ENCODE measurements around the gene TRIM8. TPM values are rescaled to one million over a fixed set of nuclear protein-coding genes. Genes with fewer than 3 reads are reported as not detected.

The TRIM8 gene
- total RNA-seq, 1 donor from 2014 or later, result 81.6 TPM

GRCh38 chr10:102698894-102699293 lies 54.6 kb downstream of the TRIM8 start:
- no peaks in the 10 kb centered on the region for H3K27me3 Mint-ChIP-seq
- H3K27ac Mint-ChIP-seq, result no peak overlapping the region
- no peaks in the 10 kb centered on the region for H3K4me1 Mint-ChIP-seq (ENCODE audit: unreplicated experiment)
- DNase-seq (ENCODE audit: extremely low spot score, unreplicated experiment), result no peak
- peaks cover 36% of the 10 kb centered on the region for H3K36me3 Mint-ChIP-seq
- no peaks in the 10 kb centered on the region for H3K9me3 Mint-ChIP-seq
- no peak overlapping the region for H3K4me3 Mint-ChIP-seq
- TF ChIP-seq CTCF (conservative IDR thresholded peaks at IDR 0.05), result no peak

- peaks cover 10% of the 10 kb centered on the region for H3K4me1 Mint-ChIP-seq (ENCODE audit: unreplicated experiment)
- H3K4me3 Mint-ChIP-seq, result no peak overlapping the region
- DNase-seq (ENCODE audit: extremely low spot score, unreplicated experiment), result no peak
- no peak for TF ChIP-seq CTCF (conservative IDR thresholded peaks at IDR 0.05)
- no peaks in the 10 kb centered on the region for H3K9me3 Mint-ChIP-seq
- no peak overlapping the region for H3K27ac Mint-ChIP-seq
- no peaks in the 10 kb centered on the region for H3K27me3 Mint-ChIP-seq
- peaks cover 34% of the 10 kb centered on the region for H3K36me3 Mint-ChIP-seq
Measured at GRCh38 chr10:102701272-102701671, 57.0 kb downstream of the TRIM8 start.

- peaks cover 10% of the 10 kb centered on the region for H3K4me1 Mint-ChIP-seq (ENCODE audit: unreplicated experiment)
- TF ChIP-seq CTCF (conservative IDR thresholded peaks at IDR 0.05), result no peak
Measured at GRCh38 chr10:102701796-102702195, 57.5 kb downstream of the TRIM8 start.

GRCh38 chr10:102702742-102703141 lies 58.5 kb downstream of the TRIM8 start:
- Mint-ChIP-seq H3K9me3 (no peaks in the 10 kb centered on the region), H3K4me3 (no peak overlapping the region), H3K27ac (no peak overlapping the region), H3K27me3 (no peaks in the 10 kb centered on the region), H3K4me1 (ENCODE audit: unreplicated experiment) (peaks cover 16% of the 10 kb centered on the region), H3K36me3 (peaks cover 22% of the 10 kb centered on the region)
- no peak for DNase-seq (ENCODE audit: extremely low spot score, unreplicated experiment)
- no peak for TF ChIP-seq CTCF (conservative IDR thresholded peaks at IDR 0.05)

More at GRCh38 chr10:102701796-102702195, 57.5 kb downstream of the TRIM8 start:
- Mint-ChIP-seq H3K27ac (no peak overlapping the region), H3K4me3 (no peak overlapping the region), H3K36me3 (peaks cover 29% of the 10 kb centered on the region), H3K9me3 (no peaks in the 10 kb centered on the region), H3K27me3 (no peaks in the 10 kb centered on the region)
- no peak for DNase-seq (ENCODE audit: extremely low spot score, unreplicated experiment)

GRCh38 chr10:102704915-102705314 lies 60.6 kb downstream of the TRIM8 start:
- no peaks in the 10 kb centered on the region for H3K27me3 Mint-ChIP-seq
- H3K36me3 Mint-ChIP-seq, result peaks cover 7% of the 10 kb centered on the region
- H3K4me3 Mint-ChIP-seq, result no peak overlapping the region
- peaks cover 20% of the 10 kb centered on the region for H3K4me1 Mint-ChIP-seq (ENCODE audit: unreplicated experiment)
- no peak for DNase-seq (ENCODE audit: extremely low spot score, unreplicated experiment)
- TF ChIP-seq CTCF (conservative IDR thresholded peaks at IDR 0.05), result no peak
- no peaks in the 10 kb centered on the region for H3K9me3 Mint-ChIP-seq
- H3K27ac Mint-ChIP-seq, result no peak overlapping the region

- H3K27ac Mint-ChIP-seq, result no peak overlapping the region
- no peak for TF ChIP-seq CTCF (conservative IDR thresholded peaks at IDR 0.05)
- H3K9me3 Mint-ChIP-seq, result no peaks in the 10 kb centered on the region
- H3K27me3 Mint-ChIP-seq, result no peaks in the 10 kb centered on the region
- no peak for DNase-seq (ENCODE audit: extremely low spot score, unreplicated experiment)
- H3K4me1 Mint-ChIP-seq (ENCODE audit: unreplicated experiment), result peaks cover 24% of the 10 kb centered on the region
- no peak overlapping the region for H3K4me3 Mint-ChIP-seq
- H3K36me3 Mint-ChIP-seq, result peaks cover 7% of the 10 kb centered on the region
Measured at GRCh38 chr10:102705531-102705930, 61.3 kb downstream of the TRIM8 start.

Data from type B pancreatic cell (in vitro differentiated cells).